IPS DF 19.7 (cell line): ENCODE results near the gene MOB1B.
"Not testable (repeated sequence)": the region's sequence is repeated elsewhere in the genome, so short reads cannot be mapped to it uniquely, and the experiment has no call there.

Experiments used
- DNase-seq: peaks from one replicate; pipeline ENCODE4 v3.0.0-alpha.2; 2013; ENCODE audit warnings: low read depth, low spot score

The MOB1B gene

GRCh38 chr4:70901984-70902576, at the start of gene MOB1B:
Gene MOB1B, plus strand, starts transcription at chr4:70902369. Its CDS starts 168 bp downstream, at chr4:70902537.
- peak; percentile 68 for DNase-seq

- DNase-seq, result no peak
These were observed 46.7 kb upstream of the MOB1B start for GRCh38 chr4:70855464-70855863.

- DNase-seq, result no peak
These were observed 43.7 kb upstream of the MOB1B start for GRCh38 chr4:70858454-70858853.

- DNase-seq, result no peak
These were observed 43.1 kb upstream of the MOB1B start for GRCh38 chr4:70859066-70859465.

GRCh38 chr4:70863099-70863790, 38.9 kb upstream of the MOB1B start:
- DNase-seq, result no peak

GRCh38 chr4:70868778-70869177, 33.4 kb upstream of the MOB1B start:
- peak; percentile 76 for DNase-seq

GRCh38 chr4:70873216-70873615, 29.0 kb upstream of the MOB1B start:
- no peak for DNase-seq

- no peak for DNase-seq
These were observed 27.7 kb upstream of the MOB1B start for GRCh38 chr4:70874268-70875156.

- no peak for DNase-seq
These were observed 24.6 kb upstream of the MOB1B start for GRCh38 chr4:70877556-70877955.

- DNase-seq, result no peak
These were observed 21.4 kb upstream of the MOB1B start for GRCh38 chr4:70880739-70881138.

GRCh38 chr4:70885174-70885573, 17.0 kb upstream of the MOB1B start:
- DNase-seq, result no peak

GRCh38 chr4:70892086-70892769, 9.9 kb upstream of the MOB1B start:
- DNase-seq, result no peak

- no peak for DNase-seq
These were observed 8.4 kb upstream of the MOB1B start for GRCh38 chr4:70893790-70894189.

GRCh38 chr4:70895405-70895804, 6.8 kb upstream of the MOB1B start:
- DNase-seq, result no peak

GRCh38 chr4:70895811-70896491, 6.2 kb upstream of the MOB1B start:
- no peak for DNase-seq

- DNase-seq, result not testable (repeated sequence)
These were observed 3.6 kb upstream of the MOB1B start for GRCh38 chr4:70898581-70898980.

- DNase-seq, result no peak
These were observed 574 bp upstream of the MOB1B start for GRCh38 chr4:70901607-70901983.

- no peak for DNase-seq
These were observed 565 bp downstream of the MOB1B start for GRCh38 chr4:70902577-70903290.

GRCh38 chr4:70903291-70903603, 1.1 kb downstream of the MOB1B start:
- DNase-seq, result no peak

GRCh38 chr4:70908993-70909556, 6.9 kb downstream of the MOB1B start:
- no peak for DNase-seq

GRCh38 chr4:70914000-70914399, 11.8 kb downstream of the MOB1B start:
- DNase-seq, result no peak
